Measurements from ENCODE around the gene BIN1. TPM values are rescaled to one million over a fixed set of nuclear protein-coding genes. Genes with fewer than 3 reads are reported as not detected.

The BIN1 gene
- total RNA-seq, 2 experiments from 2014 or later, result 1.5 to 14.1 TPM

DNA sequence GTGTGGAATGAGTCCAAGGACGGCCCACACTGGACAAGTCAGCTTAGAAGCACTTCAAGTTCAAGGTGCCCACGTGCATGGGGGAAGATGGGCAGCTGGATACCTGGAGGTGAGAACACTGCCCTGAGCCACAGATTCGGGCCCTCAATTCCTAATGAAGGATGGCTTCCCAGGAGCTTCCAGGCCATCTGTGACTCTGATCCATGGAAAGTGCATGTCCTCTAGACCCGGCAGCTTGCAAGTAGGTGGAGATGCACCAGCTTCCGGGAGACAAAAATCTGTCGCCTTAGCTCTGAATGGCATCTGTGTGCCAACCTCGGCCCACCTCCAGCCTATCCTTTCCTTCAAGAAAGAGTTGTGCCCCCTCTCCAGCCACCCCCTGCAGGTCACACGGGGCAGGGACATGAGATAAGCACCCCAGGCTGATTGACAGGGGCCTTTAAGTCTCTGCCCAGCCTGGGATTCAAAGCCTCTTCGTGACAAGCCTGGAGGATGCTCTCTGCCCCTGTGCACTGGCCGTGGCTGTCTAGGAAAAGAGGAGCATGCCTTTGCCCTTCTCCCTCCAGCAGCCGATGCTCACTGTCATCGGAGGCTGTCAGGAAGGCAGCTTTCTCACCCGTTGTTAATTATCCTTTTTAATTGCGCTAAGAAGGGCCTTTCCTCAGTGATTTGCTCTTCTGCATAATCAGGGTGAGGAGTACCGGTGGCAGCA, 65.5 kb downstream of the BIN1 start:
- Histone ChIP-seq H3K9me3 (ENCODE audit: low read length) (no peaks in the 10 kb centered on the region), H3K27ac (ENCODE audit: low read depth, low read length, poor library complexity, severe bottlenecking) (no peak overlapping the region), H3K36me3 (ENCODE audit: insufficient read depth, low read length) (no peaks in the 10 kb centered on the region), H4K20me1 (ENCODE audit: insufficient read depth, low read length) (no peaks in the 10 kb centered on the region), H2AFZ (ENCODE audit: low read length) (no peak overlapping the region), H3K79me2 (ENCODE audit: insufficient read depth, low read depth, low read length) (no peaks in the 10 kb centered on the region), H3K4me3 (ENCODE audit: low read depth, low read length, poor library complexity, severe bottlenecking) (no peak overlapping the region), H3K4me1 (ENCODE audit: insufficient read depth, low read length, poor library complexity, severe bottlenecking) (no peaks in the 10 kb centered on the region), H3K4me2 (ENCODE audit: low read length) (no peak overlapping the region), H3K9me2 (ENCODE audit: insufficient read depth, low read length) (no peaks in the 10 kb centered on the region)
- BruUV-seq (replicated peaks), result no TSS peak
- CTCF ChIA-PET (ENCODE audit: unreplicated experiment), result no interaction called here
- POLR2A ChIA-PET, result interaction anchor here (0.6 to 0.7 kb wide), 2 partner anchors 8 to 50 kb away, joined by 4 to 5 read pairs; no protein-coding TSS in a partner anchor
- intact Hi-C loops (cut with micrococcal nuclease; ENCODE audit: unreplicated experiment), result no loop called here
- no peak for DNase-seq (ENCODE audit: low spot score)
- TF ChIP-seq CTCF (conservative IDR thresholded peaks at IDR 0.05; ENCODE audit: low read length) (no peak), EZH2phosphoT487 (IDR thresholded peaks at IDR 0.05; ENCODE audit: borderline replicate concordance, low read depth, low read length) (no peak)

GRCh38 chr2:127040169-127040568, 66.8 kb downstream of the BIN1 start:
- TF ChIP-seq CTCF (conservative IDR thresholded peaks at IDR 0.05; ENCODE audit: low read length) (no peak), EZH2phosphoT487 (IDR thresholded peaks at IDR 0.05; ENCODE audit: borderline replicate concordance, low read depth, low read length) (no peak)
- ChIA-PET POLR2A (no interaction called here), CTCF (ENCODE audit: unreplicated experiment) (no interaction called here)
- intact Hi-C loops (cut with micrococcal nuclease; ENCODE audit: unreplicated experiment), result no loop called here
- H3K36me3 ChIP-seq (ENCODE audit: insufficient read depth, low read length), result no peaks in the 10 kb centered on the region
- H3K9me2 ChIP-seq (ENCODE audit: insufficient read depth, low read length), result no peaks in the 10 kb centered on the region
- H4K20me1 ChIP-seq (ENCODE audit: insufficient read depth, low read length), result no peaks in the 10 kb centered on the region
- H3K27ac ChIP-seq (ENCODE audit: low read depth, low read length, poor library complexity, severe bottlenecking), result no peak overlapping the region
- no peak overlapping the region for H3K4me2 ChIP-seq (ENCODE audit: low read length)
- no peaks in the 10 kb centered on the region for H3K9me3 ChIP-seq (ENCODE audit: low read length)
- BruUV-seq (replicated peaks), result no TSS peak
- no peaks in the 10 kb centered on the region for H3K79me2 ChIP-seq (ENCODE audit: insufficient read depth, low read depth, low read length)
- no peak overlapping the region for H2AFZ ChIP-seq (ENCODE audit: low read length)
- DNase-seq (ENCODE audit: low spot score), result no peak
- H3K4me1 ChIP-seq (ENCODE audit: insufficient read depth, low read length, poor library complexity, severe bottlenecking), result no peaks in the 10 kb centered on the region
- H3K4me3 ChIP-seq (ENCODE audit: low read depth, low read length, poor library complexity, severe bottlenecking), result no peak overlapping the region

- Histone ChIP-seq H3K4me1 (ENCODE audit: insufficient read depth, low read length, poor library complexity, severe bottlenecking) (no peaks in the 10 kb centered on the region), H3K4me2 (ENCODE audit: low read length) (no peak overlapping the region), H3K9me2 (ENCODE audit: insufficient read depth, low read length) (no peaks in the 10 kb centered on the region), H3K27ac (ENCODE audit: low read depth, low read length, poor library complexity, severe bottlenecking) (no peak overlapping the region), H3K36me3 (ENCODE audit: insufficient read depth, low read length) (no peaks in the 10 kb centered on the region), H4K20me1 (ENCODE audit: insufficient read depth, low read length) (no peaks in the 10 kb centered on the region), H2AFZ (ENCODE audit: low read length) (no peak overlapping the region), H3K79me2 (ENCODE audit: insufficient read depth, low read depth, low read length) (no peaks in the 10 kb centered on the region), H3K4me3 (ENCODE audit: low read depth, low read length, poor library complexity, severe bottlenecking) (no peak overlapping the region), H3K9me3 (ENCODE audit: low read length) (no peaks in the 10 kb centered on the region)
- ChIA-PET CTCF (ENCODE audit: unreplicated experiment) (interaction anchor here (0.7 kb wide), 1 partner anchor 11 kb away, joined by 3 read pairs; no protein-coding TSS in a partner anchor), POLR2A (no interaction called here)
- no TSS peak for BruUV-seq (replicated peaks)
- DNase-seq (ENCODE audit: low spot score), result peak; percentile 2
- TF ChIP-seq EZH2phosphoT487 (IDR thresholded peaks at IDR 0.05; ENCODE audit: borderline replicate concordance, low read depth, low read length), result no peak
- no peak for TF ChIP-seq CTCF (conservative IDR thresholded peaks at IDR 0.05; ENCODE audit: low read length)
- intact Hi-C loops (cut with micrococcal nuclease; ENCODE audit: unreplicated experiment), result no loop called here
Measured at GRCh38 chr2:127039387-127040031, 67.4 kb downstream of the BIN1 start.
